Measurements from ENCODE around the gene FAM168A. TPM values are rescaled to one million over a fixed set of nuclear protein-coding genes. Genes with fewer than 3 reads are reported as not detected.

FAM168A gene
- total RNA-seq, 1 experiment from 2014 or later: 62.8 TPM

- ChIA-PET CTCF (interaction anchor here (0.6 kb wide), 1 partner anchor 265 kb away, joined by 4 read pairs; no protein-coding TSS in a partner anchor), POLR2A (no interaction called here)
- no TSS peak for BruUV-seq (replicated peaks)
These were observed 87.0 kb downstream of the FAM168A start for GRCh38 chr11:73510877-73511276.

GRCh38 chr11:73510106-73510505 is 87.8 kb downstream of the FAM168A start:
- ChIA-PET POLR2A (no interaction called here), CTCF (no interaction called here)
- TF ChIP-seq, protein P1, sequence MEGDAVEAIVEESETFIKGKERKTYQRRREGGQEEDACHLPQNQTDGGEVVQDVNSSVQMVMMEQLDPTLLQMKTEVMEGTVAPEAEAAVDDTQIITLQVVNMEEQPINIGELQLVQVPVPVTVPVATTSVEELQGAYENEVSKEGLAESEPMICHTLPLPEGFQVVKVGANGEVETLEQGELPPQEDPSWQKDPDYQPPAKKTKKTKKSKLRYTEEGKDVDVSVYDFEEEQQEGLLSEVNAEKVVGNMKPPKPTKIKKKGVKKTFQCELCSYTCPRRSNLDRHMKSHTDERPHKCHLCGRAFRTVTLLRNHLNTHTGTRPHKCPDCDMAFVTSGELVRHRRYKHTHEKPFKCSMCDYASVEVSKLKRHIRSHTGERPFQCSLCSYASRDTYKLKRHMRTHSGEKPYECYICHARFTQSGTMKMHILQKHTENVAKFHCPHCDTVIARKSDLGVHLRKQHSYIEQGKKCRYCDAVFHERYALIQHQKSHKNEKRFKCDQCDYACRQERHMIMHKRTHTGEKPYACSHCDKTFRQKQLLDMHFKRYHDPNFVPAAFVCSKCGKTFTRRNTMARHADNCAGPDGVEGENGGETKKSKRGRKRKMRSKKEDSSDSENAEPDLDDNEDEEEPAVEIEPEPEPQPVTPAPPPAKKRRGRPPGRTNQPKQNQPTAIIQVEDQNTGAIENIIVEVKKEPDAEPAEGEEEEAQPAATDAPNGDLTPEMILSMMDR (IDR thresholded peaks at IDR 0.05): no peak
- TF ChIP-seq POLR2AphosphoS5 (IDR thresholded peaks at IDR 0.05; ENCODE audit: low read depth, low read length) (no peak), TCF7L2 (IDR thresholded peaks at IDR 0.05; ENCODE audit: low read depth, low read length) (no peak)
- ATAC-seq (no peak), DNase-seq (ENCODE audit: low read depth, low spot score) (no peak)
- H3K27me3 ChIP-seq (ENCODE audit: control insufficient read depth, insufficient read depth, low read length): no peaks in the 10 kb centered on the region
- BruUV-seq (replicated peaks): no TSS peak
- no peaks in the 10 kb centered on the region for H3K36me3 ChIP-seq (ENCODE audit: control insufficient read depth, insufficient read depth, low read length)
- H3K4me1 ChIP-seq (ENCODE audit: control insufficient read depth, insufficient read depth, low read length): no peaks in the 10 kb centered on the region
- H3K27ac ChIP-seq (ENCODE audit: low read length): no peak overlapping the region
- H3K9me3 ChIP-seq (ENCODE audit: control insufficient read depth, insufficient read depth, low read depth, low read length): no peaks in the 10 kb centered on the region
- no peak overlapping the region for H3K4me3 ChIP-seq (ENCODE audit: low read depth in 2 of 2, low read length in 2 of 2)
- in situ Hi-C loops (cut with HindIII; ENCODE audit: low pct_unique_long_range_greater_than_20kb, low sequenced_read_pairs): no loop called here
- intact Hi-C loops (cut with micrococcal nuclease; ENCODE audit: unreplicated experiment): no loop called here

More at GRCh38 chr11:73510877-73511276, 87.0 kb downstream of the FAM168A start:
- DNase-seq (ENCODE audit: low read depth, low spot score): no peak
- TF ChIP-seq SIN3A (IDR thresholded peaks at IDR 0.05; ENCODE audit: borderline replicate concordance, insufficient read depth, low read depth, low read length) (no peak), TCF7L2 (IDR thresholded peaks at IDR 0.05; ENCODE audit: low read depth, low read length) (no peak), POLR2AphosphoS5 (IDR thresholded peaks at IDR 0.05; ENCODE audit: low read depth, low read length) (no peak)
- TF ChIP-seq, protein P2, sequence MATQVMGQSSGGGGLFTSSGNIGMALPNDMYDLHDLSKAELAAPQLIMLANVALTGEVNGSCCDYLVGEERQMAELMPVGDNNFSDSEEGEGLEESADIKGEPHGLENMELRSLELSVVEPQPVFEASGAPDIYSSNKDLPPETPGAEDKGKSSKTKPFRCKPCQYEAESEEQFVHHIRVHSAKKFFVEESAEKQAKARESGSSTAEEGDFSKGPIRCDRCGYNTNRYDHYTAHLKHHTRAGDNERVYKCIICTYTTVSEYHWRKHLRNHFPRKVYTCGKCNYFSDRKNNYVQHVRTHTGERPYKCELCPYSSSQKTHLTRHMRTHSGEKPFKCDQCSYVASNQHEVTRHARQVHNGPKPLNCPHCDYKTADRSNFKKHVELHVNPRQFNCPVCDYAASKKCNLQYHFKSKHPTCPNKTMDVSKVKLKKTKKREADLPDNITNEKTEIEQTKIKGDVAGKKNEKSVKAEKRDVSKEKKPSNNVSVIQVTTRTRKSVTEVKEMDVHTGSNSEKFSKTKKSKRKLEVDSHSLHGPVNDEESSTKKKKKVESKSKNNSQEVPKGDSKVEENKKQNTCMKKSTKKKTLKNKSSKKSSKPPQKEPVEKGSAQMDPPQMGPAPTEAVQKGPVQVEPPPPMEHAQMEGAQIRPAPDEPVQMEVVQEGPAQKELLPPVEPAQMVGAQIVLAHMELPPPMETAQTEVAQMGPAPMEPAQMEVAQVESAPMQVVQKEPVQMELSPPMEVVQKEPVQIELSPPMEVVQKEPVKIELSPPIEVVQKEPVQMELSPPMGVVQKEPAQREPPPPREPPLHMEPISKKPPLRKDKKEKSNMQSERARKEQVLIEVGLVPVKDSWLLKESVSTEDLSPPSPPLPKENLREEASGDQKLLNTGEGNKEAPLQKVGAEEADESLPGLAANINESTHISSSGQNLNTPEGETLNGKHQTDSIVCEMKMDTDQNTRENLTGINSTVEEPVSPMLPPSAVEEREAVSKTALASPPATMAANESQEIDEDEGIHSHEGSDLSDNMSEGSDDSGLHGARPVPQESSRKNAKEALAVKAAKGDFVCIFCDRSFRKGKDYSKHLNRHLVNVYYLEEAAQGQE (IDR thresholded peaks at IDR 0.05; ENCODE audit: insufficient read depth in 1 of 2, low read depth in 2 of 2, low read length in 1 of 2): no peak
- TF ChIP-seq, protein P1 (IDR thresholded peaks at IDR 0.05): no peak
- H3K36me3 ChIP-seq (ENCODE audit: control insufficient read depth, insufficient read depth, low read length): no peaks in the 10 kb centered on the region
- no peaks in the 10 kb centered on the region for H3K4me1 ChIP-seq (ENCODE audit: control insufficient read depth, insufficient read depth, low read length)
- no peak overlapping the region for H3K27ac ChIP-seq (ENCODE audit: low read length)
- in situ Hi-C loops (cut with HindIII; ENCODE audit: low pct_unique_long_range_greater_than_20kb, low sequenced_read_pairs) (no loop called here), intact Hi-C loops (cut with micrococcal nuclease; ENCODE audit: unreplicated experiment) (no loop called here)
- ATAC-seq: no peak
- no peaks in the 10 kb centered on the region for H3K27me3 ChIP-seq (ENCODE audit: control insufficient read depth, insufficient read depth, low read length)
- no peaks in the 10 kb centered on the region for H3K9me3 ChIP-seq (ENCODE audit: control insufficient read depth, insufficient read depth, low read depth, low read length)
- H3K4me3 ChIP-seq (ENCODE audit: low read depth in 2 of 2, low read length in 2 of 2): no peak overlapping the region
